LNCaP clone FGC (cell line): Measurements from ENCODE around the gene NANOS3.

Experiments used
- DNase-seq: peaks from one replicate; pipeline ENCODE4 v3.0.0-alpha.2; 2011; ENCODE audit warnings: low read depth
- H3K4me3 ChIP-seq: 2 replicates; pipeline ENCODE4 v1.5.1; 2011; ENCODE audit warnings: mild to moderate bottlenecking, low read depth, low read length, control low read depth
- CTCF ChIP-seq: IDR thresholded peaks from 2 replicates; pipeline ENCODE4 v1.5.1; 2012; ENCODE audit warnings: mild to moderate bottlenecking; ENCODE audit not compliant: control insufficient read depth, insufficient read depth; ENCODE audit errors: extremely low read depth

The NANOS3 gene

GRCh38 chr19:13834244-13835069, 42.5 kb upstream of the NANOS3 start:
- TF ChIP-seq CTCF, result no peak
- H3K4me3 ChIP-seq, result peak overlapping the region; percentile 50
- DNase-seq, result no peak

GRCh38 chr19:13835791-13836723, 40.9 kb upstream of the NANOS3 start:
- H3K4me3 ChIP-seq, result no peak overlapping the region
- no peak for TF ChIP-seq CTCF
- DNase-seq, result no peak

GRCh38 chr19:13838435-13839129, 38.4 kb upstream of the NANOS3 start:
- no peak for TF ChIP-seq CTCF
- no peak overlapping the region for H3K4me3 ChIP-seq
- no peak for DNase-seq

- no peak for TF ChIP-seq CTCF
- H3K4me3 ChIP-seq, result no peak overlapping the region
- no peak for DNase-seq
Measured at GRCh38 chr19:13839130-13839937, 37.6 kb upstream of the NANOS3 start.

- TF ChIP-seq CTCF, result no peak
- no peak for DNase-seq
- no peak overlapping the region for H3K4me3 ChIP-seq
Measured at GRCh38 chr19:13839938-13840304, 37.0 kb upstream of the NANOS3 start.
